ENCODE data around the gene DXO.
"Not testable (repeated sequence)": the region's sequence is repeated elsewhere in the genome, so short reads cannot be mapped to it uniquely, and the experiment has no call there.

Gene DXO

DNA sequence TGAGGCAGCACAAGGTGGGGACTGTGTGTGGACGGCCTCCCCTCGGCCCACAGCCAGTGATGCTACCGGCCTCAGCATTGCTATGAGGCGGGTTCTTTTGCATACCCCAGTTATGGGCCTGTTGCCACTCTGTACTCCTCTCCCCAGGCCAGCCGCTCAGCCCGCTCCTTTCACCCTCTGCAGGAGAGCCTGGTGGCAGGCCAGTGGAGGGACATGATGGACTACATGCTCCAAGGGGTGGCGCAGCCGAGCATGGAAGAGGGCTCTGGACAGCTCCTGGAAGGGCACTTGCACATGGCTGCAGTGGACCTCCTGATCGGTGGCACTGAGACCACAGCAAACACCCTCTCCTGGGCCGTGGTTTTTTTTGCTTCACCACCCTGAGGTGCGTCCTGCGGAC, 35.1 kb upstream of the DXO start:
- not testable (repeated sequence) for H3K4me3 ChIP-seq (ENCODE audit: low read length); H3K4me1 ChIP-seq (ENCODE audit: low read length); H2AFZ ChIP-seq (ENCODE audit: low read depth, low read length); H3K9me3 ChIP-seq (ENCODE audit: insufficient read depth, low read length); H4K20me1 ChIP-seq (ENCODE audit: insufficient read depth, low read length); H3K79me2 ChIP-seq (ENCODE audit: low read length); H3K36me3 ChIP-seq (replicated peaks; ENCODE audit: low read depth, low read length); H3K27me3 ChIP-seq (ENCODE audit: low read depth, low read length); H3K27ac ChIP-seq (ENCODE audit: low read length); H3K4me2 ChIP-seq (ENCODE audit: low read length); H3K9ac ChIP-seq (ENCODE audit: low read length)

DNA sequence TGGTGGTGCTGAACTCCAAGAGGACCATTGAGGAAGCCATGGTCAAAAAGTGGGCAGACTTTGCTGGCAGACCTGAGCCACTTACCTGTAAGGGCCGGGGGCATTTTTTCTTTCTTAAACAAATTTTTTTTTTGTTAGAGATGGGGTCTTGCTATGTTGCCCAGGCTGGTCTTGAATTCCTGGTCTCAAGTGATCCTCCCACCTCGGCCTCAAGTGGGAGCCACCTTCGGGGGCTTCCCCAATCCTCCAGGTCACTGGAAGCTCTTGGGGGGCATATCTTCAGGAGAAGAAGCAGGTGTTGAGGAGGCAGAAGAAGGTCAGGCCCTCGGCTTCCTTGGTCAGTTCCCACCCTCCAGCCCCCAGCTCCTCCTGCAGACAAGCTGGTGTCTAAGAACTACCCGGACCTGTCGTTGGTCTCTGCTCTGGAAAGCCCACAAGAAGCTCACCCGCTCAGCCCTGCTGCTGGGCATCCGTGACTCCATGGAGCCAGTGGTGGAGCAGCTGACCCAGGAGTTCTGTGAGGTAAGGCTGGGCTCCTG, 34.1 kb upstream of the DXO start:
- H2AFZ ChIP-seq (ENCODE audit: low read depth, low read length); H3K4me2 ChIP-seq (ENCODE audit: low read length); H4K20me1 ChIP-seq (ENCODE audit: insufficient read depth, low read length); H3K4me1 ChIP-seq (ENCODE audit: low read length); H3K9me3 ChIP-seq (ENCODE audit: insufficient read depth, low read length); H3K79me2 ChIP-seq (ENCODE audit: low read length); H3K4me3 ChIP-seq (ENCODE audit: low read length); H3K36me3 ChIP-seq (replicated peaks; ENCODE audit: low read depth, low read length); H3K9ac ChIP-seq (ENCODE audit: low read length); H3K27ac ChIP-seq (ENCODE audit: low read length); H3K27me3 ChIP-seq (ENCODE audit: low read depth, low read length): not testable (repeated sequence)

DNA sequence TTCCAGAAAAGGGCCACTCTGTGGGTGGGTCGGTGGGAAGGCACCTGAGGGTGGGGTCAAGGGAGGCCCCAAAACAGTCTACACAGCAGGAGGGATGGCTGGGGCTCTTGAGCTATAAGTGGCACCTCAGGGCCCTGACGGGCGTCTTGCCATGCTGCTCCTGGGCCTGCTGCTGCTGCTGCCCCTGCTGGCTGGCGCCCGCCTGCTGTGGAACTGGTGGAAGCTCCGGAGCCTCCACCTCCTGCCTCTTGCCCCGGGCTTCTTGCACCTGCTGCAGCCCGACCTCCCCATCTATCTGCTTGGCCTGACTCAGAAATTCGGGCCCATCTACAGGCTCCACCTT, 33.6 kb upstream of the DXO start:
- not testable (repeated sequence) for H3K4me2 ChIP-seq (ENCODE audit: low read length); H3K4me1 ChIP-seq (ENCODE audit: low read length); H3K4me3 ChIP-seq (ENCODE audit: low read length); H3K79me2 ChIP-seq (ENCODE audit: low read length); H2AFZ ChIP-seq (ENCODE audit: low read depth, low read length); H3K27me3 ChIP-seq (ENCODE audit: low read depth, low read length); H3K36me3 ChIP-seq (replicated peaks; ENCODE audit: low read depth, low read length); H3K9me3 ChIP-seq (ENCODE audit: insufficient read depth, low read length); H3K27ac ChIP-seq (ENCODE audit: low read length); H3K9ac ChIP-seq (ENCODE audit: low read length); H4K20me1 ChIP-seq (ENCODE audit: insufficient read depth, low read length)

DNA sequence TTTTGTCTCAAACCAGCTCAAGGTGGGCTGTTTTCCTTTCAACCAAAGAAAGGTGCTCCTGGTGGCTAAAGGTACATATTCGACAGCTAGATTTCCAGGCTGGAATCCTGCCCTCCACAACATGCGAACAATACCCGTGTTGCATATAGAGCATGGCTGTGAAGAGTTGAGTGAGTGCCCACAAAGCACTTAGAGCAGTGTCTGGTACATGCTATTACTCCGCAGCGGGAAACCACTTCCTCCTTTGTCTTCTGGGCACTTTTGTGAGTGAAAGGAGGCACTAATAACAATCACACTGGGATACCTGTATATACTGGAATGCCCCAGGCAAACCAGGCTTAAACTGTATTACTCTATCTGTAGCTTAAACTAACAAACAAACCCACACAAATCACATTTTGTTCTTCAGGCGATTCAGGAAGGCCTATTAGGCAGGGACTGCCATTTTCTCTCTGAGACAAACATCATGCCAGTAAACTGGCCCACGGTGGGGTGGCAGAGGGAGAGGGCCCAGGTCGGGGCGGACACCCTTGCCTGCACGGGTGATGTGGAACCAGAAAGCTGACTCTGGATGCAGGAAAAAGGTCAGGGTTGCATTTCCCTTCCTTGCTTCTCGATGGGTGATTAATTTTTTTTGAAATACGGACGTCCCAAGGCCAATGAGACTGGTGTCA, 33.1 kb upstream of the DXO start:
- not testable (repeated sequence) for H3K4me2 ChIP-seq (ENCODE audit: low read length); H3K4me3 ChIP-seq (ENCODE audit: low read length); H3K79me2 ChIP-seq (ENCODE audit: low read length); H3K4me1 ChIP-seq (ENCODE audit: low read length); H4K20me1 ChIP-seq (ENCODE audit: insufficient read depth, low read length); H3K27ac ChIP-seq (ENCODE audit: low read length); H3K9me3 ChIP-seq (ENCODE audit: insufficient read depth, low read length); H3K27me3 ChIP-seq (ENCODE audit: low read depth, low read length); H3K36me3 ChIP-seq (replicated peaks; ENCODE audit: low read depth, low read length); H3K9ac ChIP-seq (ENCODE audit: low read length); H2AFZ ChIP-seq (ENCODE audit: low read depth, low read length)

DNA sequence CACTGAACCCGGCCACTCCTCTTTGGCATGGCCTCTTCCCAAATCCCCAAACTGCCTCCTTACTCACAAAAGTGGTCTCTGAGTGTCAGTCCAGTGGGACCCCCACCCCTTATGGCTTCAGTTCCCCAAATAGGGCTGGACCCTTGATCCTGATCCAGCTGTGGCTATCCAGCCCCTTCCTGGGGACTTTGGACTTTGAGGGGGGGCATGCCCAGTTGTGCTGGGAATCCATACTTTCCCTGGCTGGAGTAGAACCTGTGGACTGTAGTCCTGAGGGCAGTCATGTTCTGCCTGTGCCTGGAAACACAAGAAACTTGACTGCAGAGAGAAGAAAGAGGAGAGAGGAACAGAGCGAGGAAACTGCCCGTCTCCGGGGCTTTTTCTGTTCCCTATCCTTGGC, 32.5 kb upstream of the DXO start:
- not testable (repeated sequence) for H3K4me2 ChIP-seq (ENCODE audit: low read length); H4K20me1 ChIP-seq (ENCODE audit: insufficient read depth, low read length); H3K27me3 ChIP-seq (ENCODE audit: low read depth, low read length); H3K9ac ChIP-seq (ENCODE audit: low read length); H3K36me3 ChIP-seq (replicated peaks; ENCODE audit: low read depth, low read length); H3K4me1 ChIP-seq (ENCODE audit: low read length); H3K9me3 ChIP-seq (ENCODE audit: insufficient read depth, low read length); H3K27ac ChIP-seq (ENCODE audit: low read length); H2AFZ ChIP-seq (ENCODE audit: low read depth, low read length); H3K79me2 ChIP-seq (ENCODE audit: low read length); H3K4me3 ChIP-seq (ENCODE audit: low read length)

DNA sequence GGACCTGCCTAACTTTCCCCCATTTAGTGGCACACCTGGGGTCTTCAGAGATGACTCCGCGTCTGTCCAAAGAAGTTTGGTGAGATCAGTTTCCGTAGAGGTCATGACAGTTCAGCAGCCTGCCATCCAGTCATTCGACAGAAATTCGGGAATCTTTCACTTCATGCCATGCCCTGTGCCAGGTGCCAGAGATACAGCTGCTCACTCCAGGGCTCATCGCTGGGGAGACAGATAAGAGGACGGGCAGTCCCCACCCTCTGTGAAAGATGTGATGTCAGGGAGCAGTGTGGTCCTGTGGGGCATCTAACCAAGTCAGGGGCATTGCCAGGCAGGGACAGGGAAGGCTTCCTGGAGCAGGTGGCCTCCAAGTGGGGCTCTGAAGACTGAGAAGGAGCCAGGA, 31.4 kb upstream of the DXO start:
- H3K4me2 ChIP-seq (ENCODE audit: low read length); H3K27me3 ChIP-seq (ENCODE audit: low read depth, low read length): not testable (repeated sequence)

DNA sequence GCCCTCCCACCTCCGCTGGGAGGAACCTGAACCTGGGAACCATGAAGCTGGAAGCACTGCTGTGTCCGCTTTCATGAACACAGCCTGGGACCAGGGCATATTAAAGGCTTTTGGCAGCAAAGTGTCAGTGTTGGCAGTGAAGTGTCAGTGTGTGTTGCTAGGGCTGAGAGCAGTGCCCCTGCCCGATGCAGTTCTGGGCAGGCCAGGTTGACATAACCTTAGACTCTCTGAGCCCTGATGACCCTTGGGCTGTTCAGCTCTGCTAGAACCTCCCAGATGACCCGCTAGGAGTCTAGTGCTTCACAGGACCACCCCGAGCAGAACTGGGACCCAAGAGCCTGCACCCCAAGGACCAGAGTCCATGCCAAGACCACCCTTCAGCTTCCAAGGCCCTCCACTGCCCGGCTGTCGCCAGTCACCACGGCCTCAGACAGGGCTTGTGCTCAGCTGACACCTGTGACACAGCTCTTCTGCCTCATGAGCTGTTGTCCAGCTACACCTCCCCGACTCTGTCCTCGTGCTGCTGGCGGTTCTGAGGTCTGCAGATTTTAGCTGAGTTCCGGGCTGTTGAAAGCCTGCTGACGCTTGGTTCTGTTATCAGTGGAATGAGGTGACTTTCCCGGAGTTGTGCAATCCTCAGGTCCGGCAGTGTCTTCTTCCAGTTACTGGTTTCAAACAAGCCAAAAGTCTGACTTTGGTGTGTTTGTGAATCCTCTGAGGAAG, 30.8 kb upstream of the DXO start:
- not testable (repeated sequence) for H3K36me3 ChIP-seq (replicated peaks; ENCODE audit: low read depth, low read length); H3K27me3 ChIP-seq (ENCODE audit: low read depth, low read length); H4K20me1 ChIP-seq (ENCODE audit: insufficient read depth, low read length); H2AFZ ChIP-seq (ENCODE audit: low read depth, low read length); H3K9me3 ChIP-seq (ENCODE audit: insufficient read depth, low read length); H3K27ac ChIP-seq (ENCODE audit: low read length); H3K79me2 ChIP-seq (ENCODE audit: low read length); H3K4me3 ChIP-seq (ENCODE audit: low read length); H3K4me1 ChIP-seq (ENCODE audit: low read length); H3K4me2 ChIP-seq (ENCODE audit: low read length); H3K9ac ChIP-seq (ENCODE audit: low read length)

More for the DNA sequence above, 31.4 kb upstream of the DXO start:
- not testable (repeated sequence) for H3K79me2 ChIP-seq (ENCODE audit: low read length); H3K9ac ChIP-seq (ENCODE audit: low read length); H3K36me3 ChIP-seq (replicated peaks; ENCODE audit: low read depth, low read length); H2AFZ ChIP-seq (ENCODE audit: low read depth, low read length); H3K9me3 ChIP-seq (ENCODE audit: insufficient read depth, low read length); H3K4me1 ChIP-seq (ENCODE audit: low read length); H3K4me3 ChIP-seq (ENCODE audit: low read length); H3K27ac ChIP-seq (ENCODE audit: low read length); H4K20me1 ChIP-seq (ENCODE audit: insufficient read depth, low read length)

DNA sequence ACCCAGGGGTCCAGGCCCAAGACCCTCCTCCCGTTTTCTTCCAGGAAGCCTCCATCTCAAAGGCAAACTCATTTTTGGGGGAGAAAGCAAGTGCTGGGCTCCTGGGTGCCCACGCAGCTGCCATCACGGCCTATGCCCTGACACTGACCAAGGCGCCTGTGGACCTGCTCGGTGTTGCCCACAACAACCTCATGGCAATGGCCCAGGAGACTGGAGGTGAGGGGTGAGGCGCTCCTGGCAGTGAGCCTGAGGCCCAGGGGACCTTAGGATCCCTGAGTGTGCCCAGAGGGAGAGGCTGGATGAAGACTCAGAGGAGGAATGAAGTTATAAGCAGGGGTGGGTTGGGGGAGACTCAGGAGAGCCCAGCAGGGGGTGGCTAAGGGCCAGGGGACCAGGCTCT, 24.4 kb upstream of the DXO start:
- H2AFZ ChIP-seq (ENCODE audit: low read depth, low read length); H3K9me3 ChIP-seq (ENCODE audit: insufficient read depth, low read length); H3K79me2 ChIP-seq (ENCODE audit: low read length); H3K4me2 ChIP-seq (ENCODE audit: low read length); H3K9ac ChIP-seq (ENCODE audit: low read length); H3K36me3 ChIP-seq (replicated peaks; ENCODE audit: low read depth, low read length); H3K4me3 ChIP-seq (ENCODE audit: low read length); H4K20me1 ChIP-seq (ENCODE audit: insufficient read depth, low read length); H3K27ac ChIP-seq (ENCODE audit: low read length); H3K4me1 ChIP-seq (ENCODE audit: low read length); H3K27me3 ChIP-seq (ENCODE audit: low read depth, low read length): not testable (repeated sequence)

DNA sequence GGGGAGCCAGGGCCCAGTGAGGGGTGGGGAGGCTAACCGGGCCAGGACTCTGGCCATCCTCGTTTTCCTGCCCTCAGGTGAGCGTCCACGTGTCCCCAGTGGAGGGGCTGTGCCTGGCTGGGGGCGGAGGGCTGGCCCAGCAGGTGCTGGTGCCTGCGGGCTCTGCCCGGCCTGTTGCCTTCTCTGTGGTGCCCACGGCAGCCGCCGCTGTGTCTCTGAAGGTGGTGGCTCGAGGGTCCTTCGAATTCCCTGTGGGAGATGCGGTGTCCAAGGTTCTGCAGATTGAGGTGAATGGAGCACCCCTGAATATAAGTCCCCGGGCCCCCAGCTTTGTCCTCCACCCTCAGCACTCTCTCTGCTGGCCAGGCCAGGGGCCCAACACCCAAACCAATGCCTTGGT, 22.5 kb upstream of the DXO start:
- not testable (repeated sequence) for H3K79me2 ChIP-seq (ENCODE audit: low read length); H3K4me3 ChIP-seq (ENCODE audit: low read length); H3K27ac ChIP-seq (ENCODE audit: low read length); H2AFZ ChIP-seq (ENCODE audit: low read depth, low read length); H3K36me3 ChIP-seq (replicated peaks; ENCODE audit: low read depth, low read length); H3K4me2 ChIP-seq (ENCODE audit: low read length); H3K4me1 ChIP-seq (ENCODE audit: low read length); H3K27me3 ChIP-seq (ENCODE audit: low read depth, low read length); H4K20me1 ChIP-seq (ENCODE audit: insufficient read depth, low read length); H3K9ac ChIP-seq (ENCODE audit: low read length); H3K9me3 ChIP-seq (ENCODE audit: insufficient read depth, low read length)

DNA sequence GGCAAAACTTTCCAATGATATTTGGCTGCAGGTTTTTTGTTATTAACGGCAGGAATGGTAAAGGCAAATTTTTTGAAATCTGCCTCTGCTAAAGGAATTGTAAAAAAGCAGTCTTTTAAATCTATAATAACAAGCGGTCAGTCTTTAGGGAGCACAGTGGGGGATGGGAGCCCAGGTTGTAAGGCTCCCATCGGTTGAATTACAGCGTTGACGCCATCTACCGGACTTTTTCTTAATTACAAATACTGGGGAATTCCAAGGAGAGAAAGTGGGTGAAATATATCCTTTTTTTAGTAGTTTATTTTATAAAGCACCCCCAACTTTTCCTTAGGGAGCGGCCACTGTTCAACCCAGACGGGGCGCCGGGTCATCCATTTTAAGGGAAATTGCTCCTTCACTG, 17.4 kb upstream of the DXO start:
- not testable (repeated sequence) for H4K20me1 ChIP-seq (ENCODE audit: insufficient read depth, low read length); H3K9ac ChIP-seq (ENCODE audit: low read length); H3K4me1 ChIP-seq (ENCODE audit: low read length)

More for the DNA sequence above, 17.4 kb upstream of the DXO start:
- H3K27me3 ChIP-seq (ENCODE audit: low read depth, low read length); H3K27ac ChIP-seq (ENCODE audit: low read length); H3K4me3 ChIP-seq (ENCODE audit: low read length); H3K9me3 ChIP-seq (ENCODE audit: insufficient read depth, low read length); H2AFZ ChIP-seq (ENCODE audit: low read depth, low read length); H3K79me2 ChIP-seq (ENCODE audit: low read length); H3K4me2 ChIP-seq (ENCODE audit: low read length); H3K36me3 ChIP-seq (replicated peaks; ENCODE audit: low read depth, low read length): not testable (repeated sequence)
